Measurements from ENCODE around the gene KCNJ11.

KCNJ11 gene

GRCh38 chr11:17343257-17343656, 45.2 kb downstream of the KCNJ11 start:
- Histone ChIP-seq H3K9me3 (ENCODE audit: control insufficient read depth, low read length) (no peaks in the 10 kb centered on the region), H3K27me3 (ENCODE audit: control insufficient read depth, insufficient read depth, low read length) (no peaks in the 10 kb centered on the region), H3K36me3 (ENCODE audit: control insufficient read depth, insufficient read depth, low read length) (no peaks in the 10 kb centered on the region), H3K4me1 (ENCODE audit: control insufficient read depth, insufficient read depth, low read length) (no peaks in the 10 kb centered on the region), H3K4me3 (ENCODE audit: low read length) (no peak overlapping the region), H3K9ac (ENCODE audit: low read length) (no peak overlapping the region)
